ENCODE measurements around the gene SYTL3.
"Not testable (repeated sequence)": the region's sequence is repeated elsewhere in the genome, so short reads cannot be mapped to it uniquely, and the experiment has no call there.

Gene SYTL3

GRCh38 chr6:158668707-158669103, 18.9 kb downstream of the SYTL3 start:
- Histone ChIP-seq H4K8ac (ENCODE audit: low read depth, low read length) (no peak overlapping the region), H3K23ac (ENCODE audit: low read depth, low read length, poor library complexity) (no peak overlapping the region), H3K4ac (ENCODE audit: low read length) (no peak overlapping the region), H3K79me1 (ENCODE audit: low read depth, low read length) (no peaks in the 10 kb centered on the region), H3K4me1 (ENCODE audit: control insufficient read depth in 2 of 2, insufficient read depth in 1 of 2, low read depth in 1 of 2, low read length in 2 of 2) (peaks cover 0 to under 1% of the 10 kb centered on the region in 2 donors), H3K9me3 (replicated peaks in 1 of 2; ENCODE audit: control insufficient read depth in 2 of 2, insufficient read depth in 1 of 2, low read depth in 1 of 2, low read length in 2 of 2) (no peaks in the 10 kb centered on the region), H2BK120ac (ENCODE audit: low read depth, low read length) (no peak overlapping the region), H3K36me3 (replicated peaks in 1 of 2; ENCODE audit: control insufficient read depth in 2 of 2, insufficient read depth in 2 of 2, low read length in 2 of 2) (no peaks in the 10 kb centered on the region), H2AFZ (ENCODE audit: low read length) (no peak overlapping the region), H3K27me3 (ENCODE audit: control insufficient read depth in 3 of 3, insufficient read depth in 3 of 3, low read depth in 1 of 3, low read length in 3 of 3) (peaks cover 0 to 57% (median 0%) of the 10 kb centered on the region in 3 experiments), H2BK5ac (ENCODE audit: low read length) (no peak overlapping the region), H3K4me3 (ENCODE audit: low read length in 2 of 2) (no peak overlapping the region), H3K18ac (ENCODE audit: low read length) (no peak overlapping the region), H2BK15ac (ENCODE audit: low read length) (no peak overlapping the region), H2BK12ac (ENCODE audit: low read length) (no peak overlapping the region), H3K9ac (ENCODE audit: low read depth, low read length, poor library complexity) (no peak overlapping the region), H3K14ac (ENCODE audit: low read length) (peak overlapping the region; percentile 47), H2AK5ac (ENCODE audit: low read depth, low read length) (no peak overlapping the region), H4K91ac (ENCODE audit: low read depth, low read length, poor library complexity) (no peak overlapping the region), H3K27ac (replicated peaks; ENCODE audit: low read length) (no peak overlapping the region), H3K4me2 (ENCODE audit: insufficient read depth, low read length, poor library complexity, severe bottlenecking) (no peak overlapping the region)
- WGBS, 2 donors (ENCODE audit: extremely low coverage in 2 of 2, insufficient read length in 2 of 2, insufficient replicate concordance in 1 of 2): no CpG with 5 or more reads among the region's 7 CpGs
- no peak for DNase-seq (ENCODE audit: low spot score)

- Histone ChIP-seq H2BK15ac (ENCODE audit: low read length) (no peak overlapping the region), H4K91ac (ENCODE audit: low read depth, low read length, poor library complexity) (no peak overlapping the region), H4K8ac (ENCODE audit: low read depth, low read length) (no peak overlapping the region), H3K4me3 (ENCODE audit: low read length in 2 of 2) (no peak overlapping the region), H3K14ac (ENCODE audit: low read length) (no peak overlapping the region), H3K4ac (ENCODE audit: low read length) (no peak overlapping the region), H2AFZ (ENCODE audit: low read length) (no peak overlapping the region), H3K4me2 (ENCODE audit: insufficient read depth, low read length, poor library complexity, severe bottlenecking) (no peak overlapping the region), H2BK120ac (ENCODE audit: low read depth, low read length) (no peak overlapping the region), H3K9me3 (replicated peaks in 1 of 2; ENCODE audit: control insufficient read depth in 2 of 2, insufficient read depth in 1 of 2, low read depth in 1 of 2, low read length in 2 of 2) (no peaks in the 10 kb centered on the region), H3K27ac (replicated peaks; ENCODE audit: low read length) (no peak overlapping the region), H3K79me1 (ENCODE audit: low read depth, low read length) (no peaks in the 10 kb centered on the region), H3K4me1 (ENCODE audit: control insufficient read depth in 2 of 2, insufficient read depth in 1 of 2, low read depth in 1 of 2, low read length in 2 of 2) (no peaks in the 10 kb centered on the region), H3K36me3 (replicated peaks in 1 of 2; ENCODE audit: control insufficient read depth in 2 of 2, insufficient read depth in 2 of 2, low read length in 2 of 2) (no peaks in the 10 kb centered on the region), H2BK12ac (ENCODE audit: low read length) (no peak overlapping the region), H3K23ac (ENCODE audit: low read depth, low read length, poor library complexity) (no peak overlapping the region), H2AK5ac (ENCODE audit: low read depth, low read length) (no peak overlapping the region), H3K27me3 (ENCODE audit: control insufficient read depth in 3 of 3, insufficient read depth in 3 of 3, low read depth in 1 of 3, low read length in 3 of 3) (peaks cover 0 to 54% (median 0%) of the 10 kb centered on the region in 3 experiments), H3K9ac (ENCODE audit: low read depth, low read length, poor library complexity) (no peak overlapping the region), H3K18ac (ENCODE audit: low read length) (no peak overlapping the region), H2BK5ac (ENCODE audit: low read length) (no peak overlapping the region)
- no CpG with 5 or more reads among the region's 7 CpGs for WGBS, 2 donors (ENCODE audit: extremely low coverage in 2 of 2, insufficient read length in 2 of 2, insufficient replicate concordance in 1 of 2)
- no peak for DNase-seq (ENCODE audit: low spot score)
These were observed 19.5 kb downstream of the SYTL3 start for GRCh38 chr6:158669145-158670035.

GRCh38 chr6:158672119-158672518, 22.3 kb downstream of the SYTL3 start:
- not testable (repeated sequence) for H3K36me3 ChIP-seq (replicated peaks in 1 of 2; ENCODE audit: control insufficient read depth in 2 of 2, insufficient read depth in 2 of 2, low read length in 2 of 2); DNase-seq (ENCODE audit: low spot score); H3K4ac ChIP-seq (ENCODE audit: low read length)

GRCh38 chr6:158672726-158673125, 22.9 kb downstream of the SYTL3 start:
- Histone ChIP-seq H3K4me1 (ENCODE audit: control insufficient read depth in 2 of 2, insufficient read depth in 1 of 2, low read depth in 1 of 2, low read length in 2 of 2) (no peaks in the 10 kb centered on the region), H3K9me3 (replicated peaks in 1 of 2; ENCODE audit: control insufficient read depth in 2 of 2, insufficient read depth in 1 of 2, low read depth in 1 of 2, low read length in 2 of 2) (no peaks in the 10 kb centered on the region), H3K4ac (ENCODE audit: low read length) (no peak overlapping the region), H3K23ac (ENCODE audit: low read depth, low read length, poor library complexity) (no peak overlapping the region), H3K27me3 (ENCODE audit: control insufficient read depth in 3 of 3, insufficient read depth in 3 of 3, low read depth in 1 of 3, low read length in 3 of 3) (peaks cover 0 to 21% (median 0%) of the 10 kb centered on the region in 3 experiments), H2BK120ac (ENCODE audit: low read depth, low read length) (no peak overlapping the region), H2BK5ac (ENCODE audit: low read length) (no peak overlapping the region), H3K4me2 (ENCODE audit: insufficient read depth, low read length, poor library complexity, severe bottlenecking) (no peak overlapping the region), H3K18ac (ENCODE audit: low read length) (no peak overlapping the region), H2BK15ac (ENCODE audit: low read length) (no peak overlapping the region), H4K8ac (ENCODE audit: low read depth, low read length) (no peak overlapping the region), H2AFZ (ENCODE audit: low read length) (no peak overlapping the region), H3K14ac (ENCODE audit: low read length) (no peak overlapping the region), H3K9ac (ENCODE audit: low read depth, low read length, poor library complexity) (no peak overlapping the region), H3K36me3 (replicated peaks in 1 of 2; ENCODE audit: control insufficient read depth in 2 of 2, insufficient read depth in 2 of 2, low read length in 2 of 2) (no peaks in the 10 kb centered on the region), H3K4me3 (ENCODE audit: low read length in 2 of 2) (no peak overlapping the region), H3K79me1 (ENCODE audit: low read depth, low read length) (no peaks in the 10 kb centered on the region), H2BK12ac (ENCODE audit: low read length) (no peak overlapping the region), H3K27ac (replicated peaks; ENCODE audit: low read length) (no peak overlapping the region), H4K91ac (ENCODE audit: low read depth, low read length, poor library complexity) (no peak overlapping the region), H2AK5ac (ENCODE audit: low read depth, low read length) (no peak overlapping the region)
- DNase-seq (ENCODE audit: low spot score): no peak
- WGBS, 2 donors (ENCODE audit: extremely low coverage in 2 of 2, insufficient read length in 2 of 2, insufficient replicate concordance in 1 of 2): no CpG with 5 or more reads among the region's 6 CpGs

More at GRCh38 chr6:158672119-158672518, 22.3 kb downstream of the SYTL3 start:
- H2BK5ac ChIP-seq (ENCODE audit: low read length); H3K4me2 ChIP-seq (ENCODE audit: insufficient read depth, low read length, poor library complexity, severe bottlenecking); H2BK120ac ChIP-seq (ENCODE audit: low read depth, low read length); H3K27ac ChIP-seq (replicated peaks; ENCODE audit: low read length); H2AFZ ChIP-seq (ENCODE audit: low read length); H3K4me1 ChIP-seq (ENCODE audit: control insufficient read depth in 2 of 2, insufficient read depth in 1 of 2, low read depth in 1 of 2, low read length in 2 of 2); H4K8ac ChIP-seq (ENCODE audit: low read depth, low read length); H3K18ac ChIP-seq (ENCODE audit: low read length); H3K79me1 ChIP-seq (ENCODE audit: low read depth, low read length); H3K14ac ChIP-seq (ENCODE audit: low read length); H2BK12ac ChIP-seq (ENCODE audit: low read length); H2AK5ac ChIP-seq (ENCODE audit: low read depth, low read length); H2BK15ac ChIP-seq (ENCODE audit: low read length); H3K23ac ChIP-seq (ENCODE audit: low read depth, low read length, poor library complexity); H3K4me3 ChIP-seq (ENCODE audit: low read length in 2 of 2); H3K9ac ChIP-seq (ENCODE audit: low read depth, low read length, poor library complexity); H3K9me3 ChIP-seq (replicated peaks in 1 of 2; ENCODE audit: control insufficient read depth in 2 of 2, insufficient read depth in 1 of 2, low read depth in 1 of 2, low read length in 2 of 2); H4K91ac ChIP-seq (ENCODE audit: low read depth, low read length, poor library complexity): not testable (repeated sequence)
- peaks cover 0 to 27% (median 0%) of the 10 kb centered on the region in 3 experiments for H3K27me3 ChIP-seq (ENCODE audit: control insufficient read depth in 3 of 3, insufficient read depth in 3 of 3, low read depth in 1 of 3, low read length in 3 of 3)
- WGBS, 2 donors (ENCODE audit: extremely low coverage in 2 of 2, insufficient read length in 2 of 2, insufficient replicate concordance in 1 of 2): no CpG with 5 or more reads among the region's 8 CpGs

Data from neuronal stem cell (in vitro differentiated cells).